ENCODE measurements around the gene RSRC1.
A peak's percentile ranks its signal among the peaks of the same experiment; 100 is the strongest.
"Not testable (repeated sequence)": the region's sequence is repeated elsewhere in the genome, so short reads cannot be mapped to it uniquely, and the experiment has no call there.

The RSRC1 gene, protein sequence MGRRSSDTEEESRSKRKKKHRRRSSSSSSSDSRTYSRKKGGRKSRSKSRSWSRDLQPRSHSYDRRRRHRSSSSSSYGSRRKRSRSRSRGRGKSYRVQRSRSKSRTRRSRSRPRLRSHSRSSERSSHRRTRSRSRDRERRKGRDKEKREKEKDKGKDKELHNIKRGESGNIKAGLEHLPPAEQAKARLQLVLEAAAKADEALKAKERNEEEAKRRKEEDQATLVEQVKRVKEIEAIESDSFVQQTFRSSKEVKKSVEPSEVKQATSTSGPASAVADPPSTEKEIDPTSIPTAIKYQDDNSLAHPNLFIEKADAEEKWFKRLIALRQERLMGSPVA

DNA sequence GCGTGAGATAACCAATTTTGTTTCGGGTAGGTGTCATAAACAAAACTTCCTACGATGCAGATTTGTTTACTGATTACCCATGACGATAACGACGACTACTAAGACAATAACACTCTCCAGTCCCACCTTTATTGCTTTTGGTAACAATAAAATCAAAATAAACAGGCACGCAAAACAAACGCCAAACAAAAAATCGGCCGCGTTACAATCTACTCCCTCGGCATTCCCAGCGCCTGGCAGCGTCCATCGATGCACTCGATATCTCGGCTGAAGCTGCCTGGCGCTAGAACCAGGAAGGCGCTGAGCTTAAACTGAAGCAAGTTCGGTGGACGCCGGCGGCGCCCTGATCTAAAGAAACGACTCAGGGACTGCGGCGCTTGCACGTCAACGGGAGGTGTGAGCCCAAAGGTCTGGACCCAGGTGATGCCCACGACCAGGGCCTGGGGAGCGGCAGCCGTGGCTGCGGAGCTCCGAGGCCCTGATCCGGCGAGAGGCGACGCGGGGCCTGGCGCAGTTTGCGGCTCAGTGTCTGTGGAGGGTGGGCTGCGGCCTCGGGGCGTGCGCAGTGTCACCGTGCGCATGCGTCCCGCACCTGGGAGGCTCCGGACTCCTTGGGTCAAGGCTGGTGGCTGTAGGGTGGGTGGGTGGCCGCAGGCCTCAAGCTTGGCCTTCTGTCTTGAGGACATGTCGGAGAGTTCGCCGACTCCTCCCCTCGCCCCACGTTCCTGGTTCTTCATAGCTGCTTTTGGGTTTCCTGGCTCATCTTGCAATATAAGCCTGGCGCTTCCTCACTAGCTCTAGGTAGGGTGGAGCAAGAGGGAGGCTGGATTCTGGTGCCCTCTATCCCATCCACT is at the start of gene RSRC1:
Gene RSRC1, plus strand, starts transcription at position 286 of the 854 bp plus-strand sequence. CDS start 12,016 bp downstream, outside the sequence.
- peak; percentile 87 to 91 for ATAC-seq

DNA sequence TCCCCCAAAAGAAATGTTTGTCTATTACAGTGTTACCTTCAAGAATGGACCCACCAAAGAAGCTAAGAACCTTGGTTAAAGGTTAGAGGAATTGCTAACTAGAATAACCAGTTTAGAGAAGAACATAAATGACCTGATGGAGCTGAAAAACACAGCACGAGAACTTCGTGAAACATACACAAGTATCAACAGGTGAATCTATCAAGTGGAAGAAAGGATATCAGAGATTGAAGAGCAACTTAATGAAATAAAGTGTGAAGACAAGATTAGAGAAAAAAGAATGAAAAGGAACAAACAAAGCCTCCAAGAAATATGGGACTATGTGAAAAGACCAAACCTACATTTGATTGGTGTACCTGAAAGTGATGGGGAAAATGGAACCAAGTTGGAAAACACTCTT is 44.3 kb upstream of the RSRC1 start:
- not testable (repeated sequence) for ATAC-seq

DNA sequence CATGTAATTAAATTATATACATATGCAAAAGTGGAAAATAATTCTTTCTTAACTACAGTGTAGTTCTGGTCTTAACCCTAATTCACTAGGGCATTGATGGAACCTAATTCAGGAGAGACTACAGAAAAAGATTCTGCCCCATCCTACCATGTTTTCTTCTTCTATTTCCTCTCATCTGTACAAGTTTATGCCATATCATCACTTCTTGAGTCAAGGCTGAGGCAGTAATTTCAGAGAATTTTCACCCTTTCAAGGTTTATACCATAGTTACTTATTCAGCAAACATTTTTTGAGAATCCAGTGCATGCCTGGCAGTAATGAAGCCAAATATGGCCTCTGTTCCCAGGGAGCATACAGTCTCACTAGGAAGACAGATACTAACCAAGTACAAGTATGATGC is 37.1 kb upstream of the RSRC1 start:
- no peak for ATAC-seq

DNA sequence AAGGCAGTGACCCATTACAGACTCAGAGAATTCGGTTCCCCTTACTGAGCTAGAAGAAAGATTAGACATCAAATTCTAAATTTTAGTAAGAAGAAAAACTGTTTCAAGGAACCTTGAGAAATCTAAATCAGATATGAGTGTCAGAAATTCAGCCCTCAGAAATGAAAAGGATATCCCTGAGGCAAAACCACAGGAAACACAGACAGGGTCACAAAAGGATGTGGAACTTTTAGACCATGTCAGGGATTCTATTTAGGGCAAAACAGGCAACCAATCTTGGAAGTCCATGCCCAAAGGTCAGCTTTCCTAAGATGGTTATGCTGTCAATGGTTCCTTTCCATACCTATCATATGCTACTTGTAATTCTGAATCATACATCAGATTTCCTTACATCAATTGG is 35.3 kb upstream of the RSRC1 start:
- ATAC-seq = no peak

DNA sequence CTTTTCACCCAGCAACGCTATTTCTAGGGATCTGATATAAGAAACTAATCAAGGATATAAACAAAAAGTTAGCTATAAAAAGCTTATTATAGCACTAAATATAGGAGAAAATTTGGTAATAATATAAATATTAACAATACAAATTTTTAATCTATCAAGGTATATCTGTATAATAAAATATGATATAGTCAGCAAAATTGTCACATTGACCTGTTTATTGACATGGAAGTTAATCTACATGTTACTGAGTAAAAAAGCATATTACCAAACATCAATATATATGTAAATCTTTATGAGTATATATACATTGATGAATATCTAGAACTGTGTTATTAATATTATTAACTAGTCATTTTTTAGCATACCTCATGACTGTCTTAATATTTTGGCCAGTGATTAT is 30.3 kb upstream of the RSRC1 start:
- no peak for ATAC-seq

DNA sequence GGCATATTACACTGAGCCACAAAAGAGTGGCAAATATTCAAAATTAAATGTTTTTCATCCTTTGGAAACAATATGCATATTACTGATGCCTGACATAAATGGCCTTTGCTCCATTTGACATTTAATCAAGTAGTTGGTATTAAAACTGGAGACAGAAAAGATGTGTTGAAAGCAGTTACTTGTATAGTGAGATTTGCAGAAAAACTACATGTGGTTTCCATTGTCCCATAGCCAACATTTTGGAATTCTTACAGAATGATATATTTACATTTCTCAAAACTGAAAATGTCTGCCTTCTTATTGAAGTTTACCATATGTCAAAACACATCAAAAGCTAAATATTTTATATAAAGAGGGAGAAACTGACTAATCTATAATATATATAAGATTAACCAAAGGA is 25.2 kb upstream of the RSRC1 start:
- ATAC-seq = no peak

DNA sequence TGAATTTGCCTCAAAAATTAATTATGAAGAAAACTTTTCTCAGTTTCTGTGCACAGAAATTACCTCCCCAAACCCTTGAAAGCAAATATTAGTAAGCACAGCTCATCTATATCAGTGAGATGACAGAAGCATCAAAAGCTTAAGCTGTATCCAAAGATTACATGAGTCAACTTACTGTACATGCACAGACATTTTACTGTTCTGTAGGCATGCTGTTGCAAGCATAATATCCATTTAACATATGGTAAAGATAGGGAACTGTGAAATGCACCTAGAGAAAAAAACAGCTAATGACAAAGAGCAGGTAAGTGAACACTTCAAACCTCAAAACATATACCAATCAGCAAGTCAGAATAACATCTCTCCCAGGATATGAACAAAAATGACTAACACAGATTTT is 24.5 kb upstream of the RSRC1 start:
- ATAC-seq = no peak

DNA sequence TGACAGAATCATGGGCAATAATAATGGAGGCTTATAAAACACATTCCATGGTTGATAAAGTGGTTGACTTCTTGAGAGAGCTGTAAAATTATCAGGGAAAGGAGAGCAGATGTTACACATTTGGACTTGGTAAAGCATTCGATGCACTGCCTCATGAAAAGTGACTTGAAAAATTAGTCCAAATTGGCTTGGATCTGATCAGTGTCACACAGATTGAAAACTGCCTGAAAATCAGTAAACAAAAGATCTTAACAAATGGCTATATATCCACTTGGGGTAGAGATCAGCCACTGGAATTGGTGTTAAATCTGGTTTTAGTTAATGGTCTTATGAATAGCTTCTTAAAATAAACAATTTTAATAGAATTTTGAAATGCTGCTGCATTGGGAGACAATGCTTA is 24.0 kb upstream of the RSRC1 start:
- no peak for ATAC-seq

DNA sequence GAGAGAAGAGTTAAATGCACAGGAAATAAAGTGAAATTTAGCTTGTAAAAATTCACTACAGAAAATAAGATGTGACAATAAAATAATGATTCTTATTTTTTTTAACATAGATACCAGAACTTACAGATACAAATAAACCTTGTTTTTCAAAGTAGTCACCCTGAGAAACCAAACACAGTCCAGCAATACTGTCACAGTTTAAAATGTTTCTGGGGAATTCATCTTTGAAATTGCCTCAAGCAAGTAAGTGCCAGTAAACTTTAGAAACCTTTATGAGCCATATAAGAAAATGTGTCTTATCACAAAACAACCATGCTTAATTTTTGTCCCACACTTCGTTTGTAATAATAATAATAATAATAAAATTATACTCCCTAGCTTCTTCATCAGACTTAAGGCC is 23.5 kb upstream of the RSRC1 start:
- no peak for ATAC-seq

DNA sequence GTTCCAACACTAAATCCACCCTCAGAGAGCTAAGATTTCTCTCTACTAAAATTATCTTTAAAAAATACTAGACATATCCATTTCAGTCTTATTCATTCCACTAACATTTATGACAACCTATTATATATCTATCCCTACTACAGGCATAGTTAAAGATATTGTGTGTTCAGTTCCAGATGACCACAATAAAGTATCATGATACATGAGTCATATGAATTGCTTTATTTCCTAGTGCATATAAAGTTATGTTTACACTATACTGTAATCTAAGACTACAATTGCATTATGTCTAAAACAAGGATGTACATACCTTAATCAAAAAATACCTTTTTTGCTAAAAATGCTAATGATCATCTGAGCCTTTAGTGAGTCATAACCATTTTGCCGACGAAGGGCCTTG is 23.1 kb upstream of the RSRC1 start:
- ATAC-seq = no peak

DNA sequence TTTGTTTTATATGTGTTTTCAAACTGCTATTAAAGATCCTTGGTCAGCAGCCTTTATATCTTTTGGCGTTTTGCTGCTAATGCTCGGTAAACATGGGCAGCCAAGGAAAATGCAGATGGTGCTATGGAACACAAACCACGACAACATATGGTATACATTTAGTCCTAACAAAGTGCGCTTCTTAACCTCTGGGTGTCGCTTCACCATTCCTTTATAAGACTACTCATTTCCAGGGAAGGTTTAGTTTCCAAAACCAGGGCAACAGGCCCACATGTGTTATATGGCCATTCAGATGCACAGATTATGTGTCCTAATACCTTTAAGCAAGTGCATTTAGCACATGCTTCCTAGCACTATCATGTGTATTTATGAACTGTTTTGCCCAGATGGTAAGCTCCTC is 18.4 kb upstream of the RSRC1 start:
- ATAC-seq = no peak

DNA sequence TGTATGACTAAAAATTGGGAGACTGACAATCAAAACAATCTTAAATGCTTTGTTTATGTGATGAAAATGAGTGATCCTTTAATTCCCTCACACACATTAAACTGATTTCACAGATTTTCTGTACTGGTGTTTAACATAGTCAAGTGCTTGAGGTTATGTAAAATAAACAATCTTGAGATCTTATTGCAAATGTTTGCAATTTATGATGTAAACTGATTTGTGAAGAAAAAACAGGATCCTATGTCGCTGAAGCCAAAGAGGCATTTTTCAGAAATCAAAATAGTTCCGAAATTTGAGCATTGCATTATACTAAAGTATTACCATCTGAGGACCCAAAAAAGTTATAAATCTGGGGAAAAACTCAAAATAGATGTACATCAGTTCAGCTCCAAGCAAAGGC is 16.4 kb upstream of the RSRC1 start:
- no peak for ATAC-seq

DNA sequence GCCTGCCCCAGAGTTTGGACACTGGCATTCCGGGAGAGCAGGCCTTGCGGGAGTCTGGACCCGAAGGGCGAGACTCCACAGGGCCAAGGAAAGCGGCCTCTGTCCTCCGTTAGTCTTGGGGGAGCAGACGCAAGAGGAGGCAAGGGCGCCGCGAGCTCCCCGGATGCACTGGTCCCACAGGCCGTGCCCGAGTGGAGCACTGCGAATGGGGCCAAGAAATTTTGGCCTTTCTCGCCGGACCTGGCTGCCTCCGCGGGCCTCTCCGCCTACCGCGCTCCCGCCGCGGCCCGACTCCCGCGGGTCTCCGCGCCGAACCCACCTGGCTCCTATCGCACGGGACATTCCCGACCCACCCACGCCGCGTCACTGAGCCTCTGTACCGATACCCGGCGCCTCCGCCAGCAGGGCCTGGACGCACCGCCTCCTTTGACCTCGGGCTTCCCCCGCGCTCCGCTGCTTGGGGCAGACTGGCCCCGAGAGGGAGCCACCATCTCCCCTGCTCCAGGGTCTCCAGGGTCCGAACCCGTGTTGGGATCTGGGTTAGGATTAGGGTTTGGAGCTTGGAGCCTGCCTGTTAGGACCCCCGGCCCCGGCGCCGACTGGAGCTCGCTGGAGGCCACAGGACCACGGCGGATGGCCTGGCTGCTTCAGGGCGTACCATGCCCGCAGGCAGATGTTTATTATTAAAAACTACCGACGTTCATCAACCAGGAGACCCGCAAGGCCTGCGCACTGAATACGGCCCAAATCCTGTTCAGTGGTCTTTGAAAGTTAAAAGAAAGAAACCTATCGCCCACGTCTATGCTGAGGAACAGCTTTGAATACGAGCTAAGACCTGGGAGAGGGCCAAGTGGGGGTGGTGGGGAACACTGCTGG is 15.4 kb upstream of the RSRC1 start:
- no peak for ATAC-seq

DNA sequence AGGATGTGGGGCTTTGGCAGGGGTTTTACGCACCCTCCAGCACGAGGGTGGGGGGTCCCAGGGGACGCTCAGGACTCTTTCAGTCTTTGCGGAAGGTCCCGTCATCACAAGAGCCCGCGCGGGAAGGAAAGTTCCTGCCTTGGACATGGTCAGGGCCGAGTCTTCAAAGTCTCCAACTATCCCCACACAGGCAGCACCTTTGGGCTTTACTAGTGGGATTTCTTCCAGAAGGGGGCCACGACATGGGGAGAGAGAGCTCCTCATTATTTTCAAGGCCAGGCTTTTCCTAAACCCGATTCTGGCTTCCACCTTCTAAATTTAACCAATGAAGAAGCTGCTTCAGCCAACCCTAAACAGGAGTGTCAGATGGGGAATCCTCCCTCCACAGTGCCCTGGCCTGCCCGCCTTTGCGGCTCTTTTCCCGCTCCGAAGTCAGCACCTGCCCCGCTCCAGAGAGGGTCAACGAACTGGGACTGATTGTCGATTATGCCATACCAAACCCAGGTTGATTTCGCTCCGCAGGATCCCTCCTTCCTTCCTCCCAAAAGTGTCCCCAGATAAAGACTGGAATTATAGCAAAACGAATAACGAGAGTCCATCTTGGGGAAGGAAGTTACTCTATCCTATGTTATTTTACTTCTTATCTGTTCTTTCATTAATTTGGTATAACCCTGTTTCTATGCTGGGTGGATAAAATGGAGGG is 14.6 kb upstream of the RSRC1 start:
- no peak for ATAC-seq

DNA sequence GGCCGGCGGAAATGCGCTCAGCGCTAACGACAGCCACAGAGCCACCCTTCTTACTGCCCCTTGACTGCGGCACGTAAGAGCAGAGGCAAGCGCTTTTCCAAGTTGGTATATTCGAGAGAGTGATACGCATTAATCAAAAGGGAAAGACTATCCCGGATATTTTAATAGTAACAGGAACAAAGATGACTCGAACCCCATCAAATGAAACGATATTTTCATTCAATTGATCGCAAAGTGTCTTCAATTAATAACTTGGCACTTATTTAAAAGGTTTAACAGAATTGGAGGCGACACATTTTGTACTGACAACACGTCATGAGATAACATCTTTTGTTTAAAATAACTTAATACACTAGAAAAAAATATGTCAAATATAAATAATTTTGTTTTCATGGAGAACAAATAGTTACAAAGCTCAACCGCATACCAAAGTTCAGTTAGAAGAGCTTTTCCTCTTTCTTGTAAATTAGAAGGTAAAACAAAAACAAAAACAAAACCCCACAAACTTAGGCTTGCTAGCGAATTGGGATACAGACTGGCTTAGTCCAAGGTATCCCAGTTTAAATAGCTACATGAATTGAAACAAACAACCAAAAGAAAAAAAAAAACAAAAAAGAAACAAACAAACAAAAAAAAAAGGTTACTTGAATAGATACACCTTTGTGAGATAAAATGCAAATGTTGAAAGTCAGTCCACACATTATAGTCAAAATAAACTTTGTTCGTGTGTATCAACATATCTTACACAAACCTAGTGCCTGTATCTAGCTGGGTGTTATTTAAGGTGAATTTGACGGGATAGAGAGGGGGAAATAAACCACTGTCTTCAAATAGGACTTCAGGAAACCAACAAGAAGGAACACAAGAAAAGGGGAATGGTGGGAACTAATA is 13.8 kb upstream of the RSRC1 start:
- ATAC-seq = no peak

DNA sequence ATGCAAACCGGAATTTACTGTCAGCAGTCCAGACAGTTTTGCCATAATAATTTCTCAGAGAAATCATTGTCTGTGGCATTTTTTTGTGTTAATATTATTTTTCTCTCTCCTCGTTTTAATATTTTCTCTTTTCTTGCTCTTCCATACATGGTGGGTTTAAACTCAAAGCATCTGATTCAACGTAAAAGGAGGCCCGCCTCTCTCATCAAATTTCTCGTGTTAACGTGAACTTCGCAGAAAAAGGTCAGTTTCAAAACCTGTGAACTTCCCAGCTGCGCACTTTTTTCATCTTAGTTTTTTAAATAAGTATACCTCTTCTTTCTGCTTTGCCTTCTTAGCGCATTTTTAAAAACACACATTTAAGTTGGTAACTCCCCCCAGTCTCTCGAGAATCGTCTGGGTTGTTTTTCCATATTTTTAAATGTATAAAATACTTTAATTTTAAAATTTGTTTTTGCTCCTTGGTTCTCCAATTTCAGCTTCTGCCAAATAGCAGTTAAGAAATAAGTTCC is 12.8 kb upstream of the RSRC1 start:
- ATAC-seq = no peak

DNA sequence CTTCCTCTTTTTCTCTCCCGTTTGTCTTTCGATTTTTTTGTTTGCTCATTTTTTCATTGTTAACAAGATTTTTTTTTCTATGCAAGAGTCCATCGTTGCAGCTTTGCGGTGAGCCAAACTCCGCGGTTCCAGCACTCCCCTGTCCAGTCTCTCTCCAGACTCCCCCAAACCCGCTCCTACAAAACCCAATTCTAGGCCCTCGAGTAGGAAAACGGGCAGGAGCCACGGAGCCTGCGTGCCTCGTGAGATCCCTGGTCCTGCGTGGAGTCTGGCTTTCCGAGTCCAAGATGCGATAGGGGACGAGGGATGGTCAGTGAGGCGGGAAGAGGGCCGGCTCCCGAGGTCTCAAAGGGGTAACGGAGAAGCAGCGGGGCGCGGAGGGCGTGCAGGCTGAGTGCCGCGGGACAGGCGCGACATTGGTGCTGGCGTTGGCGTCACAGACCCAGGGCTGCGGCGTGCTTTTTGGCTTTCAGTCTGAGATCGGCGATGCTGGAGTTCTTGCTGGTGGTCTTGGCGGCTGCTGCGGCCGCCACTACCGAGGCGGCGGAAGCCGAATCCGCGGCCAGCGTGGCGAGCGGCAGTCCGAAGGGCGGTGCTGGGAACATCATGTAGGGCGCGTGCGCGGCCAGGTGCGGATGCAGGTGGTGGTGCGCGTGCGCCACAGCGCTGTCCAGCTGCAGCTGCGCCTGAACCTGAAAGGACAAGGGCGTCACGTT is 12.1 kb upstream of the RSRC1 start:
- ATAC-seq = peak; percentile 90

DNA sequence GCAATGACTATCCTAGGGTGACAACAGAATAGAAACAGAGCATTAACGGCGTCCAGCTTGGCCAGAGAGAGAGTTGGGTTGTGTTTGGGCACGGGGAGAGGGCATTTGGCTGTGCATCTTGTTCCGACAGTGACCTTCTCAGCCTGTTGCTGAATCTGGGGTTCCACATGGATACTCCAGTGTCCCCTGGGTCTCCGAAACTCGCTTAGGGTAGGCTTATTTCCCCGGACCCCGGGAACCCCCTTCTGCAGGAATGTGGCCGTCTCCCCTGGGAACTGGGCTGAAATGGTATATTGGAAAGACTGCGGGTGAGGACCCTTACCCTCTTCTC is 11.6 kb upstream of the RSRC1 start:
- ATAC-seq = no peak

DNA sequence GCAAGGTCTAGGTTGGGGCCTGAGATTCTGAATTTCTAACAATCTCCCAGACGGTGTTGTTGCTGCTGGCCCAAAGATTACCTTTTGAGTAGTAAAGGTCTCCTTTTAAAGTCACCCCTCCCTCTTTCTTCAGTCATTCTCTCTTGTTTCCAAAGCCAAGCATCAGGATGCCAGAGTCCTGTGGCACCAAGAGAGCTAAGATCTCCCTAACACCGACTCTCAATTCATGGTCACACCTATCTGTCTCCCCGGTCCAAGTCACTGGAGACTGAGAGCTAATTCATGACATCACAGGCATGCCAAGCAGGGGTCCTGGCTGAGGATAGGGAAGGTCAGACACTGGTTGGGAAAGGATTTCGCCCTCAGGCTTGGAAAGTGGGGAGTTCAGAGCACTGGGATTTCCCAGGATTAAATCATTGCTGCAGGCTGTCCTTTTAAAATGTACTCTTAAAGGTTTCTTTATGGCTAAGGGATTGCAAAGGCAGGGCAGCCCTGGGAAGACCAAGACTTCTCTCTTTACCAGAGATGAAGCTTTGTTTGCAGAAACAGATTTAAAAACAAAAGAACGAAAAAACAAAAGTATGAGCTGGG is 11.0 kb upstream of the RSRC1 start:
- ATAC-seq = no peak

DNA sequence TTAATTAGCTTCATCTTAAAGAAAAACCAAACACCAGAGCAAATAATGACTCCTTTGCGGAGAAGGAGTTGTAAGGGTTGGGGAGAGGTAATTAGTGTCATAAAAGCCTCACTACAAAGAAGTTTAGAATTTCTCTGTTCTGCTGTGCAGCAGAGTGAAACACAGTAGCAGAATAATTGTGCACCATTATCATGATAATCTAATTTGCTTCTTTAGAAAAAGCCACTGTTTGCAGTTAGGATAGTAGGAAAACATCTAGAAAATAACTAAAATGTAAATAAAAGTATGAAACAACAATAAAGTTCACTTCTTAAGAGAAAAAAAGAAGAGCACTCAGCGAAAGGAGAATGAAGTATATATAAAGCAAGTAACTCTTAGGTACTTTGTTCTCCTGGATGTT is 9.2 kb upstream of the RSRC1 start:
- ATAC-seq = no peak
